Neuronal stem cell (in vitro differentiated cells): ENCODE data around the gene RPEL1.

Source experiments
- DNase-seq: peaks from one replicate; pipeline ENCODE4 v3.0.0-alpha.2; 2013; ENCODE audit warnings: low spot score
- H2AFZ ChIP-seq: one replicate; pipeline ENCODE4 v1.6.1; 2013; ENCODE audit warnings: mild to moderate bottlenecking, low read length, inconsistent platforms
- H2AK5ac ChIP-seq: 2 replicates; pipeline ENCODE4 v1.6.1; 2013; ENCODE audit warnings: low read depth, mild to moderate bottlenecking, inconsistent platforms, low read length, moderate library complexity, mixed read lengths
- H2BK120ac ChIP-seq: 2 replicates; pipeline ENCODE4 v1.6.1; 2013; ENCODE audit warnings: low read depth, mild to moderate bottlenecking, inconsistent platforms, low read length, moderate library complexity, mixed read lengths
- H2BK12ac ChIP-seq: one replicate; pipeline ENCODE4 v1.6.1; 2013; ENCODE audit warnings: low read length, inconsistent platforms
- H2BK15ac ChIP-seq: 2 replicates; pipeline ENCODE4 v1.6.1; 2013; ENCODE audit warnings: mild to moderate bottlenecking, low read length, inconsistent platforms, mixed read lengths
- H2BK5ac ChIP-seq: one replicate; pipeline ENCODE4 v1.6.1; 2013; ENCODE audit warnings: inconsistent platforms, mild to moderate bottlenecking, low read length, moderate library complexity
- H3K14ac ChIP-seq: one replicate; pipeline ENCODE4 v1.6.1; 2013; ENCODE audit warnings: low read length, inconsistent platforms
- H3K18ac ChIP-seq: 2 replicates; pipeline ENCODE4 v1.6.1; 2013; ENCODE audit warnings: low read length, inconsistent platforms
- H3K23ac ChIP-seq: 2 replicates; pipeline ENCODE4 v1.6.1; 2013; ENCODE audit warnings: low read depth, mild to moderate bottlenecking, mixed read lengths, low read length, inconsistent platforms; ENCODE audit not compliant: poor library complexity
- H3K27ac ChIP-seq: replicated peaks from 3 replicates; pipeline ENCODE4 v1.5.1; 2013; ENCODE audit warnings: low read length, inconsistent platforms
- H3K27me3 ChIP-seq, 3 experiments: 2 replicates each; pipeline ENCODE4 v1.6.1; 2013; ENCODE audit warnings: low read length in 3 of 3, mild to moderate bottlenecking in 2 of 3, inconsistent platforms in 1 of 3, low read depth in 1 of 3, mixed read lengths in 1 of 3, moderate library complexity in 1 of 3; ENCODE audit not compliant: control insufficient read depth in 3 of 3, insufficient read depth in 3 of 3
- H3K36me3 ChIP-seq, 2 donors: replicated peaks in 1 of 2; 2 replicates each; pipeline ENCODE4 v1.6.1; 2013; ENCODE audit warnings: low read length in 2 of 2; ENCODE audit not compliant: control insufficient read depth in 2 of 2, insufficient read depth in 2 of 2
- H3K4ac ChIP-seq: 2 replicates; pipeline ENCODE4 v1.6.1; 2013; ENCODE audit warnings: inconsistent platforms, mild to moderate bottlenecking, low read length, moderate library complexity
- H3K4me1 ChIP-seq, 2 donors: 1 replicate in 1 of 2; 2 replicates in 1 of 2; pipeline ENCODE4 v1.6.1; 2013; ENCODE audit warnings: low read length in 2 of 2, low read depth in 1 of 2; ENCODE audit not compliant: control insufficient read depth in 2 of 2, insufficient read depth in 1 of 2
- H3K4me2 ChIP-seq: one replicate; pipeline ENCODE4 v1.6.1; 2013; ENCODE audit warnings: mild to moderate bottlenecking, low read length, inconsistent platforms; ENCODE audit not compliant: insufficient read depth, poor library complexity, severe bottlenecking
- H3K4me3 ChIP-seq, 2 donors: 2 replicates each; pipeline ENCODE4 v1.5.1; 2013; ENCODE audit warnings: low read length in 2 of 2, mild to moderate bottlenecking in 2 of 2, inconsistent platforms in 1 of 2, moderate library complexity in 1 of 2
- H3K79me1 ChIP-seq: one replicate; pipeline ENCODE4 v1.6.1; 2013; ENCODE audit warnings: low read depth, mild to moderate bottlenecking, inconsistent platforms, low read length, moderate library complexity
- H3K9ac ChIP-seq: one replicate; pipeline ENCODE4 v1.6.1; 2013; ENCODE audit warnings: mild to moderate bottlenecking, low read depth, low read length, inconsistent platforms; ENCODE audit not compliant: poor library complexity
- H3K9me3 ChIP-seq, 2 donors: replicated peaks in 1 of 2; 2 replicates each; pipeline versions ENCODE3 to v1.6.1; 2013; ENCODE audit warnings: low read length in 2 of 2, mild to moderate bottlenecking in 2 of 2, inconsistent platforms in 1 of 2, low read depth in 1 of 2, mixed read lengths in 1 of 2, moderate library complexity in 1 of 2; ENCODE audit not compliant: control insufficient read depth in 2 of 2, insufficient read depth in 1 of 2
- H4K8ac ChIP-seq: one replicate; pipeline ENCODE4 v1.6.1; 2013; ENCODE audit warnings: low read depth, mild to moderate bottlenecking, inconsistent platforms, low read length, moderate library complexity
- H4K91ac ChIP-seq: one replicate; pipeline ENCODE4 v1.6.1; 2013; ENCODE audit warnings: low read length, low read depth, mild to moderate bottlenecking, inconsistent platforms; ENCODE audit not compliant: poor library complexity
- WGBS, 2 donors: extraction: QIAGEN DNeasy Blood & Tissue Kit; methylation state at CpG; one replicate each; pipeline ENCODE4 v1.1.7; 2013; ENCODE audit warnings: missing lambda C conversion rate in 2 of 2, mixed read lengths in 1 of 2; ENCODE audit not compliant: insufficient read length in 2 of 2, insufficient replicate concordance in 1 of 2; ENCODE audit errors: extremely low coverage in 2 of 2; 5-methylcytosine and 5-hydroxymethylcytosine counted together

RPEL1 gene

GRCh38 chr10:103238506-103239252 is 7.0 kb upstream of the RPEL1 start:
- H3K4me1 ChIP-seq = peaks cover 2 to 10% of the 10 kb centered on the region in 2 donors
- H3K4me3 ChIP-seq = no peak overlapping the region
- H3K9me3 ChIP-seq = no peaks in the 10 kb centered on the region
- H4K8ac ChIP-seq = no peak overlapping the region
- H2BK5ac ChIP-seq = no peak overlapping the region
- H2AFZ ChIP-seq = no peak overlapping the region
- no peak overlapping the region for H2AK5ac ChIP-seq
- H2BK120ac ChIP-seq = no peak overlapping the region
- H2BK15ac ChIP-seq = no peak overlapping the region
- H3K4ac ChIP-seq = no peak overlapping the region
- WGBS, 2 donors = no CpG with 5 or more reads among the region's 11 CpGs
- H4K91ac ChIP-seq = no peak overlapping the region
- H3K23ac ChIP-seq = no peak overlapping the region
- H3K9ac ChIP-seq = no peak overlapping the region
- H2BK12ac ChIP-seq = no peak overlapping the region
- H3K4me2 ChIP-seq = no peak overlapping the region
- H3K14ac ChIP-seq = no peak overlapping the region
- no peaks in the 10 kb centered on the region for H3K27me3 ChIP-seq
- H3K18ac ChIP-seq = peak overlapping the region; percentile 20
- no peaks in the 10 kb centered on the region for H3K36me3 ChIP-seq
- H3K79me1 ChIP-seq = no peaks in the 10 kb centered on the region
- DNase-seq = no peak
- no peak overlapping the region for H3K27ac ChIP-seq

- Histone ChIP-seq H3K14ac (no peak overlapping the region), H3K4me2 (no peak overlapping the region), H4K8ac (no peak overlapping the region), H2BK15ac (no peak overlapping the region), H3K9me3 (no peaks in the 10 kb centered on the region), H3K4ac (no peak overlapping the region), H2AFZ (peak overlapping the region; percentile 72), H3K27ac (peak overlapping the region; percentile 22), H3K27me3 (no peaks in the 10 kb centered on the region), H4K91ac (no peak overlapping the region), H2AK5ac (no peak overlapping the region), H2BK5ac (no peak overlapping the region), H3K9ac (no peak overlapping the region), H2BK120ac (no peak overlapping the region), H2BK12ac (peak overlapping the region; percentile 4), H3K18ac (no peak overlapping the region), H3K36me3 (no peaks in the 10 kb centered on the region), H3K23ac (no peak overlapping the region), H3K79me1 (no peaks in the 10 kb centered on the region), H3K4me1 (peaks cover 2 to 10% of the 10 kb centered on the region in 2 donors), H3K4me3 (no peak overlapping the region)
- no peak for DNase-seq
- WGBS, 2 donors = no CpG with 5 or more reads among the region's 7 CpGs
These were observed 4.2 kb upstream of the RPEL1 start for GRCh38 chr10:103241262-103242011.

GRCh38 chr10:103244666-103245271 is 918 bp upstream of the RPEL1 start:
- no peak overlapping the region for H3K4me2 ChIP-seq
- WGBS, 2 donors = no CpG with 5 or more reads among the region's 9 CpGs

GRCh38 chr10:103246324-103246723 is 637 bp downstream of the RPEL1 start:
- Histone ChIP-seq H3K36me3 (no peaks in the 10 kb centered on the region), H3K27me3 (no peaks in the 10 kb centered on the region), H4K91ac (no peak overlapping the region), H2BK120ac (no peak overlapping the region), H2BK12ac (no peak overlapping the region), H3K23ac (no peak overlapping the region), H3K9ac (no peak overlapping the region), H3K9me3 (no peaks in the 10 kb centered on the region), H2AK5ac (no peak overlapping the region), H3K79me1 (no peaks in the 10 kb centered on the region), H3K27ac (no peak overlapping the region), H3K4me1 (peaks cover 1 to 4% of the 10 kb centered on the region in 2 donors), H2BK5ac (no peak overlapping the region), H3K14ac (no peak overlapping the region), H3K4me3 (no peak overlapping the region), H3K4me2 (no peak overlapping the region), H4K8ac (no peak overlapping the region), H3K18ac (no peak overlapping the region), H2AFZ (no peak overlapping the region), H2BK15ac (no peak overlapping the region), H3K4ac (no peak overlapping the region)
- WGBS, 2 donors = no CpG with 5 or more reads among the region's 4 CpGs
- DNase-seq = no peak

More at GRCh38 chr10:103244666-103245271, 918 bp upstream of the RPEL1 start:
- H3K79me1 ChIP-seq = no peaks in the 10 kb centered on the region
- H3K4me1 ChIP-seq = peaks cover 2 to 8% of the 10 kb centered on the region in 2 donors
- H3K18ac ChIP-seq = no peak overlapping the region
- H4K91ac ChIP-seq = no peak overlapping the region
- peak overlapping the region; percentile 47 for H2AK5ac ChIP-seq
- H2BK12ac ChIP-seq = no peak overlapping the region
- no peaks in the 10 kb centered on the region for H3K9me3 ChIP-seq
- no peak overlapping the region for H2AFZ ChIP-seq
- peak overlapping the region; percentile 38 for H2BK15ac ChIP-seq
- no peak overlapping the region for H3K9ac ChIP-seq
- H3K4me3 ChIP-seq = no peak overlapping the region
- no peak overlapping the region for H2BK5ac ChIP-seq
- H3K23ac ChIP-seq = no peak overlapping the region
- no peak overlapping the region for H3K14ac ChIP-seq
- H4K8ac ChIP-seq = no peak overlapping the region
- peak; percentile 80 for DNase-seq
- no peak overlapping the region for H3K4ac ChIP-seq
- H3K36me3 ChIP-seq = no peaks in the 10 kb centered on the region
- no peak overlapping the region for H2BK120ac ChIP-seq
- no peaks in the 10 kb centered on the region for H3K27me3 ChIP-seq
- no peak overlapping the region for H3K27ac ChIP-seq
